GM12878 (cell line): ENCODE results near the gene SFI1.
"Not testable (repeated sequence)": the region's sequence is repeated elsewhere in the genome, so short reads cannot be mapped to it uniquely, and the experiment has no call there.

Experiments used
- ATF3 ChIP-seq: IDR thresholded peaks from 2 replicates; pipeline ENCODE4 v1.6.1; 2011; ENCODE audit warnings: low read depth, mild to moderate bottlenecking, low read length, moderate library complexity, borderline replicate concordance; ENCODE audit errors: extremely low read depth
- CTCF ChIP-seq, 3 experiments: IDR thresholded peaks in 2 of 3; conservative IDR thresholded peaks in 1 of 3; 2 replicates each; pipeline ENCODE4 v1.5.1; 2011; ENCODE audit warnings: low read depth in 3 of 3, low read length in 3 of 3, mild to moderate bottlenecking in 3 of 3, control low read depth in 2 of 3, moderate library complexity in 2 of 3, inconsistent platforms in 1 of 3, mixed read lengths in 1 of 3; ENCODE audit not compliant: control insufficient read depth in 2 of 3, insufficient read depth in 1 of 3; ENCODE audit errors: extremely low read depth in 1 of 3
- EP300 ChIP-seq, 2 experiments: fragments of 150-350 bp in 1 of 2; IDR thresholded peaks; 2 replicates each; pipeline ENCODE4 v1.6.1; 2011 to 2012; ENCODE audit warnings: low read depth in 2 of 2, low read length in 2 of 2, borderline replicate concordance in 1 of 2, improper control_type of control experiment in 1 of 2, inconsistent platforms in 1 of 2; ENCODE audit not compliant: control insufficient read depth in 1 of 2
- EZH2 ChIP-seq: IDR thresholded peaks from 2 replicates; pipeline ENCODE4 v1.6.1; 2012; ENCODE audit warnings: low read depth, mild to moderate bottlenecking, control low read depth, inconsistent platforms, low read length, borderline replicate concordance; ENCODE audit not compliant: control insufficient read depth
- IRF4 ChIP-seq: IDR thresholded peaks from 2 replicates; pipeline ENCODE4 v1.6.1; 2011; ENCODE audit warnings: low read depth, low read length
- NFYB ChIP-seq: IDR thresholded peaks from 2 replicates; pipeline ENCODE4 v1.6.1; 2011; ENCODE audit warnings: low read depth, mild to moderate bottlenecking, low read length, improper control_type of control experiment, moderate library complexity; ENCODE audit not compliant: insufficient read depth
- POLR2AphosphoS2 ChIP-seq: IDR thresholded peaks from 2 replicates; pipeline ENCODE4 v1.6.1; 2011; ENCODE audit warnings: low read depth, mild to moderate bottlenecking, low read length, improper control_type of control experiment, moderate library complexity
- RFX5 ChIP-seq: IDR thresholded peaks from 2 replicates; pipeline ENCODE4 v1.6.1; 2011; ENCODE audit warnings: low read depth, low read length, improper control_type of control experiment
- TF ChIP-seq, protein P1 (sequence below): fragments of 450-650 bp; IDR thresholded peaks from 2 replicates; pipeline ENCODE4 v1.6.1; 2017; ENCODE audit warnings: mild to moderate bottlenecking, low read depth, inconsistent platforms; ENCODE audit not compliant: poor library complexity, severe bottlenecking
- TF ChIP-seq, protein P2 (sequence below): IDR thresholded peaks from 2 replicates; pipeline ENCODE4 v1.6.1; 2011; ENCODE audit warnings: borderline replicate concordance, low read depth, mild to moderate bottlenecking, moderate library complexity, mixed read lengths, low read length; ENCODE audit not compliant: insufficient read depth; ENCODE audit errors: extremely low read length
- TF ChIP-seq, protein P3 (sequence below): IDR thresholded peaks from 2 replicates; pipeline ENCODE4 v1.6.1; 2012; ENCODE audit warnings: low read depth, low read length, improper control_type of control experiment
- TF ChIP-seq, protein P4 (sequence below): IDR thresholded peaks from 2 replicates; pipeline ENCODE4 v1.6.1; 2012; ENCODE audit warnings: mild to moderate bottlenecking, low read depth, low read length

GRCh38 chr22:31558546-31558945, 62.2 kb downstream of the SFI1 start:
- TF ChIP-seq EP300 (IDR thresholded peaks at IDR 0.05; ENCODE audit: borderline replicate concordance in 1 of 2, control insufficient read depth in 1 of 2, low read depth in 2 of 2, low read length in 2 of 2); IRF4; RFX5; NFYB; EZH2; POLR2AphosphoS2; CTCF (IDR thresholded peaks at IDR 0.05 in 2 of 3, conservative IDR thresholded peaks at IDR 0.05 in 1 of 3; ENCODE audit: control insufficient read depth in 2 of 3, extremely low read depth in 1 of 3, insufficient read depth in 1 of 3, low read depth in 3 of 3, low read length in 3 of 3); ATF3: not testable (repeated sequence)
- TF ChIP-seq, protein P1, sequence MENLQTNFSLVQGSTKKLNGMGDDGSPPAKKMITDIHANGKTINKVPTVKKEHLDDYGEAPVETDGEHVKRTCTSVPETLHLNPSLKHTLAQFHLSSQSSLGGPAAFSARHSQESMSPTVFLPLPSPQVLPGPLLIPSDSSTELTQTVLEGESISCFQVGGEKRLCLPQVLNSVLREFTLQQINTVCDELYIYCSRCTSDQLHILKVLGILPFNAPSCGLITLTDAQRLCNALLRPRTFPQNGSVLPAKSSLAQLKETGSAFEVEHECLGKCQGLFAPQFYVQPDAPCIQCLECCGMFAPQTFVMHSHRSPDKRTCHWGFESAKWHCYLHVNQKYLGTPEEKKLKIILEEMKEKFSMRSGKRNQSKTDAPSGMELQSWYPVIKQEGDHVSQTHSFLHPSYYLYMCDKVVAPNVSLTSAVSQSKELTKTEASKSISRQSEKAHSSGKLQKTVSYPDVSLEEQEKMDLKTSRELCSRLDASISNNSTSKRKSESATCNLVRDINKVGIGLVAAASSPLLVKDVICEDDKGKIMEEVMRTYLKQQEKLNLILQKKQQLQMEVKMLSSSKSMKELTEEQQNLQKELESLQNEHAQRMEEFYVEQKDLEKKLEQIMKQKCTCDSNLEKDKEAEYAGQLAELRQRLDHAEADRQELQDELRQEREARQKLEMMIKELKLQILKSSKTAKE: not testable (repeated sequence)
- TF ChIP-seq, protein P2, sequence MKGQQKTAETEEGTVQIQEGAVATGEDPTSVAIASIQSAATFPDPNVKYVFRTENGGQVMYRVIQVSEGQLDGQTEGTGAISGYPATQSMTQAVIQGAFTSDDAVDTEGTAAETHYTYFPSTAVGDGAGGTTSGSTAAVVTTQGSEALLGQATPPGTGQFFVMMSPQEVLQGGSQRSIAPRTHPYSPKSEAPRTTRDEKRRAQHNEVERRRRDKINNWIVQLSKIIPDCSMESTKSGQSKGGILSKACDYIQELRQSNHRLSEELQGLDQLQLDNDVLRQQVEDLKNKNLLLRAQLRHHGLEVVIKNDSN: not testable (repeated sequence)
- TF ChIP-seq, protein P3, sequence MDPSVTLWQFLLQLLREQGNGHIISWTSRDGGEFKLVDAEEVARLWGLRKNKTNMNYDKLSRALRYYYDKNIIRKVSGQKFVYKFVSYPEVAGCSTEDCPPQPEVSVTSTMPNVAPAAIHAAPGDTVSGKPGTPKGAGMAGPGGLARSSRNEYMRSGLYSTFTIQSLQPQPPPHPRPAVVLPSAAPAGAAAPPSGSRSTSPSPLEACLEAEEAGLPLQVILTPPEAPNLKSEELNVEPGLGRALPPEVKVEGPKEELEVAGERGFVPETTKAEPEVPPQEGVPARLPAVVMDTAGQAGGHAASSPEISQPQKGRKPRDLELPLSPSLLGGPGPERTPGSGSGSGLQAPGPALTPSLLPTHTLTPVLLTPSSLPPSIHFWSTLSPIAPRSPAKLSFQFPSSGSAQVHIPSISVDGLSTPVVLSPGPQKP: not testable (repeated sequence)
- TF ChIP-seq, protein P4, sequence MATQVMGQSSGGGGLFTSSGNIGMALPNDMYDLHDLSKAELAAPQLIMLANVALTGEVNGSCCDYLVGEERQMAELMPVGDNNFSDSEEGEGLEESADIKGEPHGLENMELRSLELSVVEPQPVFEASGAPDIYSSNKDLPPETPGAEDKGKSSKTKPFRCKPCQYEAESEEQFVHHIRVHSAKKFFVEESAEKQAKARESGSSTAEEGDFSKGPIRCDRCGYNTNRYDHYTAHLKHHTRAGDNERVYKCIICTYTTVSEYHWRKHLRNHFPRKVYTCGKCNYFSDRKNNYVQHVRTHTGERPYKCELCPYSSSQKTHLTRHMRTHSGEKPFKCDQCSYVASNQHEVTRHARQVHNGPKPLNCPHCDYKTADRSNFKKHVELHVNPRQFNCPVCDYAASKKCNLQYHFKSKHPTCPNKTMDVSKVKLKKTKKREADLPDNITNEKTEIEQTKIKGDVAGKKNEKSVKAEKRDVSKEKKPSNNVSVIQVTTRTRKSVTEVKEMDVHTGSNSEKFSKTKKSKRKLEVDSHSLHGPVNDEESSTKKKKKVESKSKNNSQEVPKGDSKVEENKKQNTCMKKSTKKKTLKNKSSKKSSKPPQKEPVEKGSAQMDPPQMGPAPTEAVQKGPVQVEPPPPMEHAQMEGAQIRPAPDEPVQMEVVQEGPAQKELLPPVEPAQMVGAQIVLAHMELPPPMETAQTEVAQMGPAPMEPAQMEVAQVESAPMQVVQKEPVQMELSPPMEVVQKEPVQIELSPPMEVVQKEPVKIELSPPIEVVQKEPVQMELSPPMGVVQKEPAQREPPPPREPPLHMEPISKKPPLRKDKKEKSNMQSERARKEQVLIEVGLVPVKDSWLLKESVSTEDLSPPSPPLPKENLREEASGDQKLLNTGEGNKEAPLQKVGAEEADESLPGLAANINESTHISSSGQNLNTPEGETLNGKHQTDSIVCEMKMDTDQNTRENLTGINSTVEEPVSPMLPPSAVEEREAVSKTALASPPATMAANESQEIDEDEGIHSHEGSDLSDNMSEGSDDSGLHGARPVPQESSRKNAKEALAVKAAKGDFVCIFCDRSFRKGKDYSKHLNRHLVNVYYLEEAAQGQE: not testable (repeated sequence)
